GM23338 (cell line): ENCODE results near the gene PLOD2. TPM values are rescaled to one million over a fixed set of nuclear protein-coding genes. Genes with fewer than 3 reads are reported as not detected.
A peak's percentile ranks its signal among the peaks of the same experiment; 100 is the strongest.

ENCODE experiments used
- ATAC-seq: fragments of 200-7000 bp; cut with Tn5 transposase; 3 replicates; pipeline ENCODE4 v1.9.1; 2020
- DNase-seq: peaks from one replicate; pipeline ENCODE4 v3.0.0-alpha.2; 2015; ENCODE audit warnings: low spot score
- H2AFZ ChIP-seq: fragments of 200-600 bp; sonication (generic); 2 replicates; pipeline ENCODE4 v1.8.0; 2016; ENCODE audit warnings: antibody characterized with exemption, mild to moderate bottlenecking, moderate library complexity
- H3F3A ChIP-seq: fragments of 200-600 bp; sonication (generic); replicated peaks from 2 replicates; pipeline ENCODE4 v1.8.0; 2017; ENCODE audit warnings: antibody characterized with exemption, mixed run types, low read depth
- H3K27ac ChIP-seq: fragments of 200-600 bp; sonication (generic); 2 replicates; pipeline ENCODE4 v1.6.1; 2016; ENCODE audit warnings: low read depth
- H3K27me3 ChIP-seq: fragments of 200-600 bp; sonication (generic); 2 replicates; pipeline ENCODE4 v1.8.0; 2016; ENCODE audit warnings: mild to moderate bottlenecking, mixed run types, moderate library complexity; ENCODE audit not compliant: insufficient read depth
- H3K36me3 ChIP-seq: fragments of 200-600 bp; sonication (generic); 2 replicates; pipeline ENCODE4 v1.8.0; 2016; ENCODE audit warnings: mild to moderate bottlenecking; ENCODE audit not compliant: insufficient read depth
- H3K4me1 ChIP-seq: fragments of 200-600 bp; sonication (generic); 2 replicates; pipeline ENCODE4 v1.8.0; 2016; ENCODE audit warnings: mild to moderate bottlenecking, moderate library complexity; ENCODE audit not compliant: insufficient read depth
- H3K4me2 ChIP-seq: fragments of 200-600 bp; sonication (generic); 2 replicates; pipeline ENCODE4 v1.7.1; 2017; ENCODE audit warnings: mixed run types
- H3K4me3 ChIP-seq: fragments of 200-600 bp; sonication (generic); 2 replicates; pipeline ENCODE4 v1.6.1; 2016; ENCODE audit warnings: mixed run types
- H3K79me2 ChIP-seq: fragments of 200-600 bp; sonication (generic); replicated peaks from 2 replicates; pipeline ENCODE4 v1.8.0; 2017; ENCODE audit warnings: mild to moderate bottlenecking; ENCODE audit not compliant: insufficient read depth
- H3K9me2 ChIP-seq: fragments of 200-600 bp; sonication (generic); 2 replicates; pipeline ENCODE4 v1.8.0; 2017; ENCODE audit not compliant: insufficient read depth
- H4K20me1 ChIP-seq: fragments of 200-600 bp; sonication (generic); replicated peaks from 2 replicates; pipeline ENCODE4 v1.8.0; 2017; ENCODE audit warnings: mild to moderate bottlenecking; ENCODE audit not compliant: insufficient read depth
- H3K27ac Mint-ChIP-seq: 2 replicates; pipeline ENCODE4 v1.8.0; 2020; ENCODE audit warnings: inconsistent platforms, mild to moderate bottlenecking, moderate library complexity, mixed read lengths
- H3K27me3 Mint-ChIP-seq: 3 replicates; pipeline ENCODE4 v1.8.0; 2022; ENCODE audit warnings: low read depth, mild to moderate bottlenecking, moderate library complexity, mixed read lengths, inconsistent platforms; ENCODE audit not compliant: insufficient read depth, poor library complexity
- H3K36me3 Mint-ChIP-seq: 3 replicates; pipeline ENCODE4 v1.8.0; 2021; ENCODE audit warnings: low read depth, mild to moderate bottlenecking, inconsistent platforms, moderate library complexity, mixed read lengths
- H3K4me1 Mint-ChIP-seq: 3 replicates; pipeline ENCODE4 v1.8.0; 2020; ENCODE audit warnings: mild to moderate bottlenecking, inconsistent platforms, mixed read lengths
- H3K4me3 Mint-ChIP-seq: 3 replicates; pipeline ENCODE4 v1.8.0; 2021; ENCODE audit warnings: moderate library complexity, mild to moderate bottlenecking, inconsistent platforms, mixed read lengths
- H3K9me3 Mint-ChIP-seq: 3 replicates; pipeline ENCODE4 v1.8.0; 2020; ENCODE audit warnings: moderate library complexity, mild to moderate bottlenecking, inconsistent platforms, mixed read lengths
- CREB1 ChIP-seq: fragments of 250-450 bp; sonication (Bioruptor Pico); IDR thresholded peaks from 2 replicates; pipeline ENCODE4 v1.5.0; 2020; ENCODE audit warnings: low read depth, mild to moderate bottlenecking, moderate library complexity
- CTCF ChIP-seq, 2 experiments: fragments of 200-600 bp in 1 of 2; sonication (generic) in 1 of 2; conservative IDR thresholded peaks; 2 replicates each; pipeline versions ENCODE4 v1.5.1 to v1.6.1; 2016 to 2017; ENCODE audit warnings: antibody characterized with exemption in 2 of 2, low read depth in 2 of 2, mild to moderate bottlenecking in 2 of 2, moderate library complexity in 1 of 2
- ETS1 ChIP-seq: IDR thresholded peaks from 2 replicates; pipeline ENCODE4 v1.6.1; 2016; ENCODE audit warnings: antibody characterized with exemption
- EZH2 ChIP-seq: fragments of 200-600 bp; sonication (generic); IDR thresholded peaks from one replicate; pipeline ENCODE4 v1.8.0; 2017; ENCODE audit warnings: antibody characterized with exemption, mild to moderate bottlenecking, low read depth; ENCODE audit not compliant: unreplicated experiment
- EZH2phosphoT487 ChIP-seq: fragments of 200-600 bp; sonication (generic); IDR thresholded peaks from one replicate; pipeline ENCODE4 v1.8.1; 2018; ENCODE audit warnings: antibody characterized with exemption; ENCODE audit not compliant: unreplicated experiment
- JUNB ChIP-seq: IDR thresholded peaks from one replicate; pipeline ENCODE4 v1.6.1; 2016; ENCODE audit warnings: antibody characterized with exemption; ENCODE audit not compliant: unreplicated experiment
- NANOG ChIP-seq: IDR thresholded peaks from 2 replicates; pipeline ENCODE4 v1.6.1; 2016; ENCODE audit warnings: antibody characterized with exemption, borderline replicate concordance
- POLR2AphosphoS5 ChIP-seq: IDR thresholded peaks from 2 replicates; pipeline ENCODE4 v1.6.1; 2016; ENCODE audit warnings: antibody characterized with exemption, low read depth
- REST ChIP-seq: IDR thresholded peaks from one replicate; pipeline ENCODE4 v1.6.1; 2018; ENCODE audit warnings: antibody characterized with exemption; ENCODE audit not compliant: unreplicated experiment
- STAT1 ChIP-seq: IDR thresholded peaks from one replicate; pipeline ENCODE4 v1.6.1; 2016; ENCODE audit warnings: antibody characterized with exemption; ENCODE audit not compliant: unreplicated experiment
- ZNF114 ChIP-seq: fragments of 250-450 bp; sonication (Bioruptor Pico); IDR thresholded peaks from 2 replicates; pipeline ENCODE4 v1.5.0; 2020; ENCODE audit warnings: mild to moderate bottlenecking, moderate library complexity
- ZNF331 ChIP-seq: fragments of 250-450 bp; sonication (Bioruptor Pico); IDR thresholded peaks from 2 replicates; pipeline ENCODE4 v1.5.0; 2020; ENCODE audit warnings: low read depth, mild to moderate bottlenecking, moderate library complexity
- ZNF462 ChIP-seq: fragments of 250-450 bp; sonication (Bioruptor Pico); IDR thresholded peaks from 2 replicates; pipeline ENCODE4 v1.5.0; 2020; ENCODE audit warnings: mild to moderate bottlenecking, moderate library complexity
- polyA plus RNA-seq: library from polyadenylated mRNA; unstranded; fragments of >200 nt; fragmentation: Nextera tagmentation; extraction: Ambion mirVana; gene quantifications from 2 replicates; pipeline ENCODE4 v1.2.1, GENCODE V29; 2016
- total RNA-seq: library from RNA; depleted of rRNA; stranded (reverse); fragments of >200 nt; shearing (Covaris generic); gene quantifications from 2 replicates; pipeline ENCODE4 v1.2.3, GENCODE V29; 2014

Gene PLOD2
- total and polyA plus RNA-seq, 2 experiments from 2014 or later = 26.7 to 30.5 TPM

GRCh38 chr3:146100825-146101444 lies 60.0 kb downstream of the PLOD2 start:
- Histone ChIP-seq H3K4me1 (peaks cover 25% of the 10 kb centered on the region), H3F3A (no peaks in the 10 kb centered on the region), H3K27ac (no peak overlapping the region), H3K4me2 (0 out of 2 replicates have a peak overlapping the region, but pooled peaks have one; percentile 28), H4K20me1 (no peaks in the 10 kb centered on the region), H3K4me3 (no peak overlapping the region), H3K79me2 (no peaks in the 10 kb centered on the region), H3K27me3 (no peaks in the 10 kb centered on the region), H3K36me3 (no peaks in the 10 kb centered on the region), H3K9me2 (no peaks in the 10 kb centered on the region), H2AFZ (no peak overlapping the region)
- H3K9me3 Mint-ChIP-seq = no peaks in the 10 kb centered on the region; the same call in 2 of the 3 replicates
- TF ChIP-seq STAT1 = no peak
- no peak for TF ChIP-seq CREB1 (CRISPR knock-in tag)
- no peak for TF ChIP-seq EZH2phosphoT487
- no peak for TF ChIP-seq NANOG
- TF ChIP-seq CTCF (conservative IDR thresholded peaks at IDR 0.05; ENCODE audit: low read depth in 2 of 2) = no peak
- TF ChIP-seq ZNF462 (CRISPR knock-in tag) = no peak
- TF ChIP-seq JUNB = no peak
- no peak for TF ChIP-seq ZNF331
- TF ChIP-seq POLR2AphosphoS5 = no peak
- TF ChIP-seq ZNF114 (CRISPR knock-in tag) = no peak
- TF ChIP-seq EZH2 = no peak
- TF ChIP-seq REST = no peak
- TF ChIP-seq ETS1 = no peak
- no peak overlapping the region for H3K27ac Mint-ChIP-seq
- no peak overlapping the region for H3K4me3 Mint-ChIP-seq
- DNase-seq (no peak), ATAC-seq (no peak)
- peaks cover 36% of the 10 kb centered on the region for H3K4me1 Mint-ChIP-seq
- peaks cover 4% of the 10 kb centered on the region; the same call in 2 of the 3 replicates for H3K36me3 Mint-ChIP-seq
- peaks cover 5% of the 10 kb centered on the region for H3K27me3 Mint-ChIP-seq
